ENCODE data around the gene CELF5.
A peak's percentile ranks its signal among the peaks of the same experiment; 100 is the strongest.

CELF5 gene

DNA sequence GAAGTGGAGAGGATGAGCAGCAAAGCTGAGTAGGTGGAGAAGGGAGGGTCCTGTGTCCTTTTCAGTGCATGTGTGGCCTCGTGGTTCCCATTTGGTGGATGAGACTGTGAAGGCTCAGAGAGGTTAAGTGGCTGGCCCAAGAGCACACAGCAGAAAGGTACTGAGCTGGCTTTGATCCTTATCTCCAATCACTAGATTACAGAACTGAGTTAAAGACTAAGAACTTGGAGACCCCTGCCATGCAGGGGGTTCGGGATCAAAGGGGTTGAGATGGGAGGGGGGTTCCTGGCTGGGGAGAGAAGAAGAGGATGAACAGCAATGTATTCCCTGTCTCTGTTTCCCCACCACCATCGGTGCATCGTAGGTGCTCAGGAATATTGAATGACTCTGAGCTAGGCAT lies 11.8 kb downstream of the CELF5 start:
- no peak for DNase-seq (ENCODE audit: low read depth)
- H3K4me3 ChIP-seq (replicated peaks; ENCODE audit: low read depth, low read length): no peak overlapping the region
- TF ChIP-seq, protein P1, sequence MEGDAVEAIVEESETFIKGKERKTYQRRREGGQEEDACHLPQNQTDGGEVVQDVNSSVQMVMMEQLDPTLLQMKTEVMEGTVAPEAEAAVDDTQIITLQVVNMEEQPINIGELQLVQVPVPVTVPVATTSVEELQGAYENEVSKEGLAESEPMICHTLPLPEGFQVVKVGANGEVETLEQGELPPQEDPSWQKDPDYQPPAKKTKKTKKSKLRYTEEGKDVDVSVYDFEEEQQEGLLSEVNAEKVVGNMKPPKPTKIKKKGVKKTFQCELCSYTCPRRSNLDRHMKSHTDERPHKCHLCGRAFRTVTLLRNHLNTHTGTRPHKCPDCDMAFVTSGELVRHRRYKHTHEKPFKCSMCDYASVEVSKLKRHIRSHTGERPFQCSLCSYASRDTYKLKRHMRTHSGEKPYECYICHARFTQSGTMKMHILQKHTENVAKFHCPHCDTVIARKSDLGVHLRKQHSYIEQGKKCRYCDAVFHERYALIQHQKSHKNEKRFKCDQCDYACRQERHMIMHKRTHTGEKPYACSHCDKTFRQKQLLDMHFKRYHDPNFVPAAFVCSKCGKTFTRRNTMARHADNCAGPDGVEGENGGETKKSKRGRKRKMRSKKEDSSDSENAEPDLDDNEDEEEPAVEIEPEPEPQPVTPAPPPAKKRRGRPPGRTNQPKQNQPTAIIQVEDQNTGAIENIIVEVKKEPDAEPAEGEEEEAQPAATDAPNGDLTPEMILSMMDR (IDR thresholded peaks at IDR 0.05; ENCODE audit: low read length, missing control alignments): no peak

DNA sequence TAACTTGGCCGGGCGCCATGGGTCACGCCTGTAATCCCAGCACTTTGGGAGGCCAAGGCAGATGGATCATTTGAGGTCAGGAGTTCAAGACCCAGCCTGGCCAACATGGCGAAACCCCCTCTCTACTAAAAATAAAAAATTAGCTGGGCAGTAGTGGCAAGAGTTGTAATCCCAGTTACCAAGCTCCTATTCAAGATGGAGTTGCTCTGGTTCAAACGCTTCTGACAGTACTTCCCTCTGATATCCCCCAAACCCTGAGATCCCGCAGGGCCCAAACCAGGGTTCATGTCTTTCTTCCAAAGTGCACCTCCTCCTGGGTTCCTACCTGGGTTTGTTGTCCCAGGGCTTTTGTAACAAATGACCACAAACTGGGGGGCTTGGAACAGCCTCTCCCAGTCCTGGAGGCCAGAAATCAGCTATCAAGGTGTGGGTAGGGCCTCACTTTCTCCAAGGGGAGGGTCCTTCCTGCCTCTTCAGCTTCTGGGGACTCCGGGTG lies 13.7 kb downstream of the CELF5 start:
- no peak for DNase-seq (ENCODE audit: low read depth)
- H3K4me3 ChIP-seq (replicated peaks; ENCODE audit: low read depth, low read length): no peak overlapping the region
- TF ChIP-seq, protein P1 (IDR thresholded peaks at IDR 0.05; ENCODE audit: low read length, missing control alignments): no peak

DNA sequence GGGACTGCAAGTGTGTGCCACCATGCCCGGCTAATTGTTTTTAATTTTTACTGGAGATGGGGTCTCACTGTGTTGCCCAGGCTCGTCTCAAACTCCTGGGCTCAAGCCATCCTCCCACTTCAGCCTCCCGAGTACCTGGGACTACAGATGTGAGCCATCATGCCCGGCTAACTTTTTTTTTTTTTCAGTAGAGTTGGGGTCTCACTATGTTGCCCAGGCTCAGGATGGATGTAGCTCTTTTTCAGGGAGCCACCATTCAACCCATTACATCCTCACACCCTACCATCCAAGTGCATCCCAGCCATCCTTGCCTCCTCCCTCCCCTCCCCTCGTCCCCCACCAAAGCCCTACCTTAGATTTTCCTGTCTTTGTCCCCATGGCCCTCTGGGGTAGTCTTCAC lies 14.9 kb downstream of the CELF5 start:
- no peak for DNase-seq (ENCODE audit: low read depth)
- TF ChIP-seq, protein P1 (IDR thresholded peaks at IDR 0.05; ENCODE audit: low read length, missing control alignments): no peak
- no peak overlapping the region for H3K4me3 ChIP-seq (replicated peaks; ENCODE audit: low read depth, low read length)

DNA sequence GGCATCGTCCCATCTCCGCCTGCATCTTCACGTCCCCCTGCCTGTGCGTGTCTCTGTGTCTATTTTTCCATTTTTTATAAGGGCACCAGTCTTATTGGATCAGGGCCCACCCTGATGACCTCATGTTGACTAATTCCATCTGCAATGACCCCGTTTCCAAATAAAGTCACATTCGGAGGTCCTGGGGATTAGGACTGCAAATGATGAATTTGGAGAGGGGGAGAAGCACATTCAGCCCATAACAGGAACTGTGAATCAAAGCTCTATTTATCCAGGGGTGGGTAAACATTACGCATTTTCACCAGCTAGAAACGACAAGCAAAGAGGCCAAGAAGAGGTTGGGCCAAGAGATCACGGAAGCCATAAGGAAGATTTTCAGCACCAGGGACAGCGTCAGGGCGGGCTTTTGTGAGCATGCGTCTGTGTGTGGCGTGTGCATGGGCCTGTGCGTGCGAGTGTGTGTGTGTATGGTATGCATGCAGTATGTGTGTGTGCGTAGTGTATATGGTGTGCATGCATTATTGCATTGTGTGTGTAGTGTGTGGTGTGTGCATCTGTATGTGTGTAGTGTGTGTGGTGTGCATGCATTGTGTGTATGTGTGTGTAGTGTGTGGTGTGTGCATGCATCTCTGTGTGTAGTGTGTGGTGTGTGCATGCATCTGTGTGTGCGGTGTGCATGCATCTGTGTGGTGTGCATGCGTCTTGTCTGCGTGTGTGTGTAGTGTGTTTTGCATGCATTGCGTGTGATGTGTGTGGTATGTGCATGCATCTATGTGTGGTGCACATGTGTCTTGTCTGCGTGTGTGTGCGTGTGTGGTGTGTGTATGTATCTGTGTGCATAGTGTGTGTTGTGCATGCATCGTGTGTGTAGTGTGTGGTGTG lies 19.6 kb downstream of the CELF5 start:
- TF ChIP-seq, protein P1 (IDR thresholded peaks at IDR 0.05; ENCODE audit: low read length, missing control alignments): no peak
- H3K4me3 ChIP-seq (replicated peaks; ENCODE audit: low read depth, low read length): no peak overlapping the region
- peak; percentile 72 for DNase-seq (ENCODE audit: low read depth)

DNA sequence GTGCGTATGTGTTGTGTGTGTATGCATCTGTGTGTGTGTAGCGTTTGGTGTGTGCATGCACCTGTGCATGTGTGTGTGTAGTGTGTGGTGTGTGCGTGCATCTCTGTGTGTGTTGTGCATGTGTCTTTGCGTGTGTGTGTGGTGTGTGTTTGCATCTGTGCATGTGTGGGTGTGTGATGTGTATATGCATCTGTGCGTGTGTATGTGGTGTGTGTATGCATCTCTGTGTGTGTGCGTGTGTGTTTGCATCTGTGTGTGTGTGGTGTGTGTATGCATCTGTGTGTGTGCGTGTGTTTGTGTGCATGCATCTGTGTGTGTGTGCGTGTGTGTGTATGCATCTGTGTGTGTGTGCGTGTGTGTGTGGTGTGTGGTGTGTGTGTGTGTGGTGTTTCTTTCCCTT lies 20.6 kb downstream of the CELF5 start:
- no peak overlapping the region for H3K4me3 ChIP-seq (replicated peaks; ENCODE audit: low read depth, low read length)
- no peak for DNase-seq (ENCODE audit: low read depth)
- TF ChIP-seq, protein P1 (IDR thresholded peaks at IDR 0.05; ENCODE audit: low read length, missing control alignments): no peak

DNA sequence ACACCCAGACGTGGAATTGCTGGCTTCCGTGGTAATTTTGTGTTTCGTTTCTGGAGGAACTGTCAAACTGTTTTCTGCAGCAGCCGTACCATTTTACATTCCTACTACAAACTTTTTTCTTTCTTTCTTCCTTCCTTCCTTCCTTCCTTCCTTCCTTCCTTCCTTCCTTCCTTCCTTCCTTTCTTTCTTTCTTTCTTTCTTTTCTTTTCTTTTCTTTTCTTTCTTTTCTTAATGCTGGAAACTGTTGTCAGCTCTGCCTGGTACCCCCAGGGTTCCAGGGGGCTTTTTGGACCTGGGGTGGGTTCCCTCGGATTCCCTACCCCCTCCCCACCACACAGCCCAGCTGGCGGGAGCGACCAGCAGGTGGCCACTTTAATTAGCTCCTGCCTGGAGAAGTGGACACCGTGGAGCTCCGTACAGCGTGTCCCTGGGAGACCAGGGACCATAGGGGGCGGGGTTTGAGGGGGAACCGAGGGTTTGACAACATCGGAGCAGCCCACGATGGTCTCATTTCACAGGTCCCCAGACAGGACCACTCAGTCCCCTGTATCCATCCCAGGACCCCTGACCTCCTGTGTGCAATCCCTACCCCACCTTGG lies 24.4 kb downstream of the CELF5 start:
- no peak overlapping the region for H3K4me3 ChIP-seq (replicated peaks; ENCODE audit: low read depth, low read length)
- DNase-seq (ENCODE audit: low read depth): no peak
- TF ChIP-seq, protein P1 (IDR thresholded peaks at IDR 0.05; ENCODE audit: low read length, missing control alignments): no peak

All from fibroblast of pulmonary artery (primary cell).